NOMO-1 treated with dmso at 0.1 percent for 144 hours (cell line): ENCODE measurements around the gene ZNF85.
"Not testable (repeated sequence)": the region's sequence is repeated elsewhere in the genome, so short reads cannot be mapped to it uniquely, and the experiment has no call there.

ENCODE experiments used
- DNase-seq: peaks from one replicate; lab custom pipeline; 2025; ENCODE audit not compliant: unreplicated experiment; lab: John Stamatoyannopoulos, UW

The ZNF85 gene

GRCh38 chr19:20923077-20923871, at the start of gene ZNF85:
Gene ZNF85, plus strand, starts transcription at chr19:20923251. Its CDS starts 150 bp downstream, at chr19:20923401.
- no peak for DNase-seq

- no peak for DNase-seq
Measured at GRCh38 chr19:20879501-20879900, 43.5 kb upstream of the ZNF85 start.

- DNase-seq = no peak
Measured at GRCh38 chr19:20912973-20913372, 10.1 kb upstream of the ZNF85 start.

GRCh38 chr19:20925481-20925880, 2.4 kb downstream of the ZNF85 start:
- DNase-seq = no peak

- DNase-seq = no peak
Measured at GRCh38 chr19:20926796-20927195, 3.7 kb downstream of the ZNF85 start.

- DNase-seq = no peak
Measured at GRCh38 chr19:20928371-20928770, 5.3 kb downstream of the ZNF85 start.

GRCh38 chr19:20936322-20936947, 13.4 kb downstream of the ZNF85 start:
- not testable (repeated sequence) for DNase-seq

GRCh38 chr19:20952561-20953095, 29.6 kb downstream of the ZNF85 start:
- not testable (repeated sequence) for DNase-seq

- DNase-seq = no peak
Measured at GRCh38 chr19:20964798-20965197, 41.7 kb downstream of the ZNF85 start.

- DNase-seq = no peak
Measured at GRCh38 chr19:20968092-20968491, 45.0 kb downstream of the ZNF85 start.

GRCh38 chr19:20969498-20969897, 46.4 kb downstream of the ZNF85 start:
- DNase-seq = no peak

GRCh38 chr19:20969898-20970297, 46.8 kb downstream of the ZNF85 start:
- DNase-seq = no peak

- not testable (repeated sequence) for DNase-seq
Measured at GRCh38 chr19:20992788-20993187, 69.7 kb downstream of the ZNF85 start.

- no peak for DNase-seq
Measured at GRCh38 chr19:20999731-21000352, 76.8 kb downstream of the ZNF85 start.
